ENCODE measurements around the gene POT1.

- TF ChIP-seq SIN3A (IDR thresholded peaks at IDR 0.05; ENCODE audit: borderline replicate concordance, insufficient read depth, low read depth, low read length) (no peak), REST (IDR thresholded peaks at IDR 0.05; ENCODE audit: insufficient read depth in 1 of 2, low read depth in 2 of 2, low read length in 1 of 2) (no peak), POLR2AphosphoS5 (IDR thresholded peaks at IDR 0.05; ENCODE audit: low read depth, low read length) (no peak)
- TF ChIP-seq, protein P1, sequence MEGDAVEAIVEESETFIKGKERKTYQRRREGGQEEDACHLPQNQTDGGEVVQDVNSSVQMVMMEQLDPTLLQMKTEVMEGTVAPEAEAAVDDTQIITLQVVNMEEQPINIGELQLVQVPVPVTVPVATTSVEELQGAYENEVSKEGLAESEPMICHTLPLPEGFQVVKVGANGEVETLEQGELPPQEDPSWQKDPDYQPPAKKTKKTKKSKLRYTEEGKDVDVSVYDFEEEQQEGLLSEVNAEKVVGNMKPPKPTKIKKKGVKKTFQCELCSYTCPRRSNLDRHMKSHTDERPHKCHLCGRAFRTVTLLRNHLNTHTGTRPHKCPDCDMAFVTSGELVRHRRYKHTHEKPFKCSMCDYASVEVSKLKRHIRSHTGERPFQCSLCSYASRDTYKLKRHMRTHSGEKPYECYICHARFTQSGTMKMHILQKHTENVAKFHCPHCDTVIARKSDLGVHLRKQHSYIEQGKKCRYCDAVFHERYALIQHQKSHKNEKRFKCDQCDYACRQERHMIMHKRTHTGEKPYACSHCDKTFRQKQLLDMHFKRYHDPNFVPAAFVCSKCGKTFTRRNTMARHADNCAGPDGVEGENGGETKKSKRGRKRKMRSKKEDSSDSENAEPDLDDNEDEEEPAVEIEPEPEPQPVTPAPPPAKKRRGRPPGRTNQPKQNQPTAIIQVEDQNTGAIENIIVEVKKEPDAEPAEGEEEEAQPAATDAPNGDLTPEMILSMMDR (IDR thresholded peaks at IDR 0.05), result no peak
Measured at GRCh38 chr7:124938128-124938527, 8.5 kb upstream of the POT1 start.

All from Panc1 (cell line).